Uterus (tissue), 4 donors: ENCODE data around the gene TLE5. TPM values are rescaled to one million over a fixed set of nuclear protein-coding genes. Genes with fewer than 3 reads are reported as not detected.

Experiments
- DNase-seq, 2 donors: peaks; one replicate each; pipeline ENCODE4 v3.0.0-alpha.2; 2019 to 2020
- H3K27ac ChIP-seq, 2 donors: fragments of 200-600 bp; sonication (generic); 1 replicate in 1 of 2; 2 replicates in 1 of 2; pipeline ENCODE4 v1.5.1; 2016 to 2018
- H3K27me3 ChIP-seq, 2 donors: fragments of 200-600 bp; sonication (generic); one replicate each; pipeline ENCODE4 v1.5.1; 2018 to 2019; ENCODE audit warnings: control low read depth in 1 of 2
- H3K36me3 ChIP-seq, 2 donors: fragments of 200-600 bp; sonication (generic); one replicate each; pipeline ENCODE4 v1.5.1; 2019; ENCODE audit warnings: control low read depth in 1 of 2
- H3K4me1 ChIP-seq, 2 donors: fragments of 200-600 bp; sonication (generic); one replicate each; pipeline ENCODE4 v1.5.1; 2018 to 2019; ENCODE audit warnings: control low read depth in 1 of 2
- H3K4me3 ChIP-seq, 2 donors: fragments of 200-600 bp; sonication (generic); 1 replicate in 1 of 2; 2 replicates in 1 of 2; pipeline ENCODE4 v1.5.1; 2018 to 2019; ENCODE audit warnings: mild to moderate bottlenecking in 1 of 2
- H3K9me3 ChIP-seq, 2 donors: fragments of 200-600 bp; sonication (generic); one replicate each; pipeline ENCODE4 v1.5.1; 2019; ENCODE audit warnings: control low read depth in 1 of 2
- POLR2A ChIP-seq, 2 donors: fragments of 450-650 bp; IDR thresholded peaks; one replicate each; pipeline ENCODE4 v1.6.1; 2016; ENCODE audit warnings: antibody characterized with exemption in 2 of 2, mild to moderate bottlenecking in 1 of 2, moderate library complexity in 1 of 2
- intact Hi-C: fragments of 100-400 bp; cut with DNase I; formaldehyde crosslinking; loops from one replicate; pipeline ENCODE4 v1.15.1; 2023; ENCODE audit warnings: low total_unique reads
- total RNA-seq, 4 donors: library from RNA; depleted of rRNA in 3 of 4; stranded (reverse); fragments of >200 nt in 3 of 4; gene quantifications; one replicate each; pipeline versions ENCODE4 v1.1.0 to v1.2.4, GENCODE V29; 2014 to 2023
- TF ChIP-seq, protein P1 (sequence below), 4 experiments: fragments of 200-600 bp in 2 of 4; fragments of 450-650 bp in 2 of 4; sonication (generic) in 2 of 4; IDR thresholded peaks; one replicate each; pipeline ENCODE4 v1.5.1; 2016 to 2019; ENCODE audit warnings: antibody characterized with exemption in 4 of 4, mild to moderate bottlenecking in 2 of 4, moderate library complexity in 1 of 4
- donor health status: DM: yes; HTN: yes; CAD: no.

The TLE5 gene
- total RNA-seq, 4 donors from 2014 or later, result 86.1 to 644 (median 429) TPM

DNA sequence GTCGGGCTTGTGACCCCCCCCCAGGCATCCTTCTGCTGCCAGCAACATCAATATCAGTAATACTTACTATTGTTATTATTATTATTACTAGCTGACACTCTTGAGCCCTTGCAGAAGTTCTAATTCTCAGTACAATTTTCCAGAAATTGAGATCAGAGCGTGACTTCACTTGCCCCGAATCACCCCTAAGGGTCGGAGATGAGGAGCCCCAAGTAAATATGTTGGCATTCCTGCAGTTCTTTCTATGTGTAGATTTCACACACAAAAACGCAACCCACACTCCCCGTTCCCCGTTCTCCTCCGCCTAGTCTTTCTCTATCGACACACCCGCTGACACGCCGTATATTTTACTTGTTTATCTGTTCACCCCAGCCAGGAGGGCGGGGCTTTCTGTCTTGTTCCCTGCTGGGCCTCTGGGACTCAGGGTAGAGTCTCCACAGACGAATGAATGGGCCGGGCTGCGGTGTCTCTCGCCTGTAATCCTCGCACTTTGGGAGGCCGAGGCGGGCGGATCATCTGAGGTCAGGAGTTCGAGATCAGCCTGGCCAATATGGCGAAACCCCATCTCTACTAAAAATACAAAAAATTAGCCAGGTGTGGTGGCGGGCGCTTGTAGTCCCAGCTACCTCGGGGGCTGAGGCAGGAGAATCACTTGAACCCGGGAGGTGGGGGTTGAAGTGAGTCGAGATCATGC lies 14.7 kb downstream of the TLE5 start:
- H3K9me3 ChIP-seq, result no peaks in the 10 kb centered on the region
- intact Hi-C loops, result no loop called here
- no peaks in the 10 kb centered on the region for H3K36me3 ChIP-seq
- H3K4me1 ChIP-seq, result peaks cover 0 to 5% of the 10 kb centered on the region in 2 donors
- peak overlapping the region; percentile 31 to 62 for H3K4me3 ChIP-seq
- peak overlapping the region; percentile 95 to 99 for H3K27ac ChIP-seq
- H3K27me3 ChIP-seq, result no peaks in the 10 kb centered on the region
- peak; percentile 91 to 98 for DNase-seq
- peak; percentile 51 to 65 for TF ChIP-seq POLR2A (IDR thresholded peaks at IDR 0.05)
- TF ChIP-seq, protein P1, sequence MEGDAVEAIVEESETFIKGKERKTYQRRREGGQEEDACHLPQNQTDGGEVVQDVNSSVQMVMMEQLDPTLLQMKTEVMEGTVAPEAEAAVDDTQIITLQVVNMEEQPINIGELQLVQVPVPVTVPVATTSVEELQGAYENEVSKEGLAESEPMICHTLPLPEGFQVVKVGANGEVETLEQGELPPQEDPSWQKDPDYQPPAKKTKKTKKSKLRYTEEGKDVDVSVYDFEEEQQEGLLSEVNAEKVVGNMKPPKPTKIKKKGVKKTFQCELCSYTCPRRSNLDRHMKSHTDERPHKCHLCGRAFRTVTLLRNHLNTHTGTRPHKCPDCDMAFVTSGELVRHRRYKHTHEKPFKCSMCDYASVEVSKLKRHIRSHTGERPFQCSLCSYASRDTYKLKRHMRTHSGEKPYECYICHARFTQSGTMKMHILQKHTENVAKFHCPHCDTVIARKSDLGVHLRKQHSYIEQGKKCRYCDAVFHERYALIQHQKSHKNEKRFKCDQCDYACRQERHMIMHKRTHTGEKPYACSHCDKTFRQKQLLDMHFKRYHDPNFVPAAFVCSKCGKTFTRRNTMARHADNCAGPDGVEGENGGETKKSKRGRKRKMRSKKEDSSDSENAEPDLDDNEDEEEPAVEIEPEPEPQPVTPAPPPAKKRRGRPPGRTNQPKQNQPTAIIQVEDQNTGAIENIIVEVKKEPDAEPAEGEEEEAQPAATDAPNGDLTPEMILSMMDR (IDR thresholded peaks at IDR 0.05), result no peak

DNA sequence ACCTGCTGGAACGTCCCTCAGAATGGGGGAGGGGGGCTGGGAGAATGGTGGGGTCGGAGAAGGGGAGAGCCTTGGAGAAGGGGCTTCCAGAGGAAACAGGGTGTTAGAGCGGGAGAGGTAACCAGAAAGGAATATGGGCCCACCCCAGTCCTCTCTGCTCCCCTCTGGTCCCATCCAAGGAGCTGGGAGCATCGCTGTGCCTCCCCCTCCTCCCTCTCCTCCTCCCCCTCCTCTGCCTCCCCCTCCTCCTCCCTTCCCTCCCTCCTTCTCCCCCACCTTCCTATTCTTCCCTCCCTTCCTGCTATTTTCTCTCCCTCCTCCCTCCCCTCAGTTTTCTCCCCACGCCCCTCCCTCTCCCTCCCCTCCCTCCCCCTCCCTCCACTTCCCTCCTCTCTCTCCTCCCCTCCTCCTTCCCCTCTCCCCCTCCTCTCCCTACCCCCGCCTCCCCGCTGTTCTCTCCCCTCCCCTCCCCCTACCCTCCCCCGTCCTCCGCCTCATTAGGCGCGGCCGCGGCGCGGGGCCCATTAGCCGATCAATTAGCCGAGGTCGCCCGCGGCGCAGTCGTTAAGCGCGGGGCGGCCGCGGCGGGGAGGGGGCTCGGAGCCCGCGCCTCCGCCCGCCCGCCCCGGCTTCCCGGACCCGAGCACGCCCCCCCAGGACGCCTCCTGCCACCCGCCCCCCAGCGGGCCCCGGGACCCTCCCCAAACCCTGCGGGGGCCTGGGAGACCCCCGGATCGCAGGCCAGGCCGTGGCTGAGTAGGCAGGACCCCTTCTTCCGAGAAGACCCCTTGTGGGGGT lies 15.4 kb downstream of the TLE5 start:
- H3K9me3 ChIP-seq, result no peaks in the 10 kb centered on the region
- TF ChIP-seq, protein P1 (IDR thresholded peaks at IDR 0.05), result no peak
- no peaks in the 10 kb centered on the region for H3K27me3 ChIP-seq
- DNase-seq, result peak; percentile 75 to 89
- peak overlapping the region; percentile 31 to 62 for H3K4me3 ChIP-seq
- H3K36me3 ChIP-seq, result no peaks in the 10 kb centered on the region
- peaks cover 0 to 6% of the 10 kb centered on the region in 2 donors for H3K4me1 ChIP-seq
- intact Hi-C loops, result no loop called here
- peak overlapping the region; percentile 95 to 99 for H3K27ac ChIP-seq

DNA sequence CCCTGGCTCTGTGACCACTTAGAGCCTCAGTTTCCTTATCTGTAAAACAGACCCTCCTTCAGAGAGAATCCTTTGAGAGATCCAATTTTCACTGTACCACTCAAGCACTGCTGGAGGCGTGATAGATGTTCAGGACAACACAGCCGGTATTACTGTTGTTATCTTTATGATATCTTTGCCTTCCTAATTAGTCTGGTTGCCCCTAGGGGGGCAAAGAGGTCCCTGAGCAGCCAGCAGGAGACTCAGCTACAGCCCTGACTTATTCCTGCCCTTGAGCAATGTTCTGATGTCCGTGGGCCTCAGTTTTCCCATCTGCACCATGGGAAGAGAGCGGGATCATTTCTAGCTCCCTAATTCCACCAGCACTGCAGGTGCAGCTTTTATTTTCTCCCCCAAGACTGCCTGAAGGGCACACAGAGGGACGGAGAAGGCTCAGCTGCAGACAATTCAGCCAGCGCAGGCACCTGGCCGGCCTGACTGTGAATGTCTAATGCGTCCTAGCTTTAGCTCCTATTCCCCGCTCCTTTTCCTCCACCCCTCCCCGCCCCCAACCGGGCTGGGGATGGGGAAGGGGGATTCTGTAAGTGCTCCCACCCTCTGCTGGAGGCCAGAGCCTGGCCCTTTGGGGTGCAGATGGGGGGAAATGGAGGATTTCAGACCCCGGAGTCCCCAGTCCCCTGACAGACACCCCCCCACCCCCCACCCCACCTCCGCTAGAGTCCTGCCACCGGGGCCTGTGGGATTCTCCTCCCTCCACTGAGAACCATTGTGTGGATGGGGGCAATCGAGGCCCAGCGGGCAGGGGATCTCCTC lies 16.2 kb downstream of the TLE5 start:
- Histone ChIP-seq H3K27ac (peak overlapping the region; percentile 95 to 99), H3K4me1 (peaks cover 0 to 11% of the 10 kb centered on the region in 2 donors), H3K4me3 (no peak overlapping the region), H3K9me3 (no peaks in the 10 kb centered on the region), H3K27me3 (no peaks in the 10 kb centered on the region), H3K36me3 (no peaks in the 10 kb centered on the region)
- DNase-seq, result peak; percentile 51 to 59
- TF ChIP-seq, protein P1 (IDR thresholded peaks at IDR 0.05), result no peak
- no peak for TF ChIP-seq POLR2A (IDR thresholded peaks at IDR 0.05)
- intact Hi-C loops, result no loop called here

DNA sequence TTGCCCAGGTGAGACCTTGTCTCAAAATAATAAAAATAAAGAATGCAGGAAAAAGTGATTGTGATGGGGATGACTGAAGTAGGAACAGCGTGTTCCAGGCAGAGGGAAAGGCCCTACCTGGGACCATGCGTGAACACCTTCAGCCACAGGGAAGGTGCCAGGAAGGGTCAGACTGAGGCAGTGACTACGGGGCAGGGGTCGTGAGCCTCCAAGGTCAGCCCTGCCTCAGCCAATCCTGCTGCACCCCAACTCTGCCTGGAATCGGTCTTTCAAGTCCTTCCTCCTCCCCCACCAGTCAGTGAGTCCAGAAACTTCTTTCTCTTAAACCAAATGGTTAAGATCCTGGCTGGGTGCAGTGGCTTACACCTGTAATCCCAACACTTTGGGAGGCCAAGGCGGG lies 17.1 kb downstream of the TLE5 start:
- H3K36me3 ChIP-seq, result no peaks in the 10 kb centered on the region
- no peaks in the 10 kb centered on the region for H3K27me3 ChIP-seq
- no peak overlapping the region for H3K4me3 ChIP-seq
- H3K4me1 ChIP-seq, result peaks cover 0 to 11% of the 10 kb centered on the region in 2 donors
- DNase-seq, result no peak
- no peaks in the 10 kb centered on the region for H3K9me3 ChIP-seq
- TF ChIP-seq, protein P1 (IDR thresholded peaks at IDR 0.05), result no peak
- no peak for TF ChIP-seq POLR2A (IDR thresholded peaks at IDR 0.05)
- H3K27ac ChIP-seq, result peak overlapping the region in 1 of 2 donors; percentile 99
- intact Hi-C loops, result no loop called here
